ENCODE data around the gene ZNF138. TPM values are rescaled to one million over a fixed set of nuclear protein-coding genes. Genes with fewer than 3 reads are reported as not detected.
"Not testable (repeated sequence)": the region's sequence is repeated elsewhere in the genome, so short reads cannot be mapped to it uniquely, and the experiment has no call there.

The ZNF138 gene
- polyA plus RNA-seq, 1 experiment, result 4.2 TPM

DNA sequence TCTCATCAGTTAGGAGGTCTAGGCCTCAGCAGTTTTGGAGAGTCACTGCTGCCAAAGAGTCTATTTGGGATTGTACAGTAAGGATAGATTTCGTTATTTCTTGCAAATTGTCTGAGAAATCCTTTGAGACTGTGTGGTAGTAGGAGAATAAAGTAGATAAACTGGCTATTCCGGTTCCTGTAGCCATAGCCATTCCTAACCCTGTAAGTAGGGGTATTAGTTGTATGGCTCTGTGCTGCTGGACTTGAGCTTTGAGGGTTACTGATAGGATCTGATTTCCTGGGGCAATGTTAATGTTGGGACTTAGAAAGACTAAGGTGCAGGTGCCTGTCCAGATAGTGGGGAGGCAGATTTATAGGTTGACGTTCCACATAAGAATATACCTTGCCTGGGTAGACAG is 36.1 kb upstream of the ZNF138 start:
- DNase-seq (ENCODE audit: low read depth, low spot score), result no peak
- Histone ChIP-seq H3K27ac (ENCODE audit: low read depth, low read length) (no peak overlapping the region), H3K4me3 (ENCODE audit: low read depth, low read length) (no peak overlapping the region), H3K9me3 (ENCODE audit: control insufficient read depth, insufficient read depth, low read length) (no peaks in the 10 kb centered on the region; the same call in 1 of the 2 replicates), H3K27me3 (ENCODE audit: control insufficient read depth, insufficient read depth, low read length) (no peaks in the 10 kb centered on the region)
- TF ChIP-seq, protein P1, sequence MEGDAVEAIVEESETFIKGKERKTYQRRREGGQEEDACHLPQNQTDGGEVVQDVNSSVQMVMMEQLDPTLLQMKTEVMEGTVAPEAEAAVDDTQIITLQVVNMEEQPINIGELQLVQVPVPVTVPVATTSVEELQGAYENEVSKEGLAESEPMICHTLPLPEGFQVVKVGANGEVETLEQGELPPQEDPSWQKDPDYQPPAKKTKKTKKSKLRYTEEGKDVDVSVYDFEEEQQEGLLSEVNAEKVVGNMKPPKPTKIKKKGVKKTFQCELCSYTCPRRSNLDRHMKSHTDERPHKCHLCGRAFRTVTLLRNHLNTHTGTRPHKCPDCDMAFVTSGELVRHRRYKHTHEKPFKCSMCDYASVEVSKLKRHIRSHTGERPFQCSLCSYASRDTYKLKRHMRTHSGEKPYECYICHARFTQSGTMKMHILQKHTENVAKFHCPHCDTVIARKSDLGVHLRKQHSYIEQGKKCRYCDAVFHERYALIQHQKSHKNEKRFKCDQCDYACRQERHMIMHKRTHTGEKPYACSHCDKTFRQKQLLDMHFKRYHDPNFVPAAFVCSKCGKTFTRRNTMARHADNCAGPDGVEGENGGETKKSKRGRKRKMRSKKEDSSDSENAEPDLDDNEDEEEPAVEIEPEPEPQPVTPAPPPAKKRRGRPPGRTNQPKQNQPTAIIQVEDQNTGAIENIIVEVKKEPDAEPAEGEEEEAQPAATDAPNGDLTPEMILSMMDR (IDR thresholded peaks at IDR 0.05; ENCODE audit: low read depth, low read length), result no peak
- CTCF ChIA-PET, result no interaction called here
- POLR2A ChIA-PET, result no interaction called here

DNA sequence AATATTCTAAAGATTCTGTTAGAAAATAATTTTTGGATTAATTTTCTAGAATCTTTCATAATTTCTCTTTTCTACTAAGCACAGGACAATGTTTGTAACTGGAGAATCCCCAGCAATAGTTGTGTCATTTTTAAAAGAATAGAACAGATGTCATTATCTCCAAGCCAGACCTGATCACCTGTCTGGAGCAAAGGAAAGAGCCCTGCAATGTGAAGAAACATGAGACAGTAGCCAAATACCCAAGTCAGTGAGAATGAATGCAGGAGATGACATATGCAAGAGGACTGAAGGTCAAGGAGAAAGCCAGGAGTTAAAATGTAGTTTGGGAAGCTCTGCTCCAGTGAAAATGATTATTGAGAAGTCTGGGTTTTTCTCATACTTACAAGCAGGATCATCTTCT is 25.4 kb upstream of the ZNF138 start:
- H3K4me3 ChIP-seq (ENCODE audit: low read depth, low read length), result no peak overlapping the region
- CTCF ChIA-PET, result no interaction called here
- POLR2A ChIA-PET, result no interaction called here
- H3K27me3 ChIP-seq (ENCODE audit: control insufficient read depth, insufficient read depth, low read length), result no peaks in the 10 kb centered on the region
- TF ChIP-seq, protein P1 (IDR thresholded peaks at IDR 0.05; ENCODE audit: low read depth, low read length), result no peak
- no peaks in the 10 kb centered on the region for H3K9me3 ChIP-seq (ENCODE audit: control insufficient read depth, insufficient read depth, low read length)
- H3K27ac ChIP-seq (ENCODE audit: low read depth, low read length), result no peak overlapping the region
- no peak for DNase-seq (ENCODE audit: low read depth, low spot score)

DNA sequence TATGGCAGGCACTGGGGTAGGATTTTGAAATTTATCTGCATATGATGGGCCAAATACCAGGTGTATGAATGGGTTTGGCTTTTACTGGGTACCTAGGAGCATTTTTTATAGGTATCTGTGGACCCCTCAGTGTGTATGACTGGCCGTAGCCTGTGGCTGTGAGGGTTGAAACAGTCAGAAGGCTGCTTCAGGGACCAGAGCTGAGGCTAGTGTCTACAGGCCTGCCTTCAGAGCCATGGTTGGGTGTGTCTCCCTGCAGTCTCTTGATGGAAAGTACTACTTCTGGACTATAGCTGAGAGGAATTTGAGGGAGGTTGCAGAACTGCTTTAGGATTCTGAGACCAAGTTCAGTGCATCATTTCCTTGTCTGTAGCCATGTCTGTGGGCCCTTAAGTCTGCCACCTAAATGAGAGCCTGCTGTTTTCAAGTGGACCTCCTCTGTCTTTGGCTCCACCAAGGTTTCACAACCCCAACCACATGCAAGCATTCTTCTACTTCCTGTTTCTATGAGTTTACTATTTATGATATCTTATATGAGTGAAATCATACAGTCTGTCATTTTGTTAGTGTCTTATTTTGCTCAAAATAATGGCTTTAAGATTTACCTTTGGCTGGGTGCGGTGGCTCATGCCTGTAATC is 19.9 kb upstream of the ZNF138 start:
- Histone ChIP-seq H3K9me3 (ENCODE audit: control insufficient read depth, insufficient read depth, low read length) (no peaks in the 10 kb centered on the region), H3K27ac (ENCODE audit: low read depth, low read length) (no peak overlapping the region), H3K27me3 (ENCODE audit: control insufficient read depth, insufficient read depth, low read length) (no peaks in the 10 kb centered on the region), H3K4me3 (ENCODE audit: low read depth, low read length) (no peak overlapping the region)
- DNase-seq (ENCODE audit: low read depth, low spot score), result no peak
- ChIA-PET POLR2A (no interaction called here), CTCF (no interaction called here)
- TF ChIP-seq, protein P1 (IDR thresholded peaks at IDR 0.05; ENCODE audit: low read depth, low read length), result no peak

DNA sequence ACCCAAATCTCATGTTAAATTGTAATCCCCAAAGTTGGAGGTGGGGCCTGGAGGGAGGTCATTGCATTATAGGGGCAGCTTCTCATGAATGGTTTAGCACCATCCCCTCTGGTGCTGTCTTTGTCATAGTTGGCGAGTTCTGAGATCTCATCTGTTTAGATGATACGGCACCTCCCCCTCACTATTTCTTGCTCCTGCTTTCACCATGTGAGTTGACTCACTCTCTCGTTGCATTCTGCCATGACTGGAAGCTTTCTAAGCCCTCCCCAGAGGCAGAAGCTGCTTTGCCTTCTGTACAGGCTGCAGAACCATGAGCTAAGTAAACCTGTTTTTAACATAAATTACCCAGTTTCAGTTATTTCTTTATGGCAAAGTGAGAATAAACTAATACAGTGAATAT is 18.9 kb upstream of the ZNF138 start:
- no peak overlapping the region for H3K27ac ChIP-seq (ENCODE audit: low read depth, low read length)
- TF ChIP-seq, protein P1 (IDR thresholded peaks at IDR 0.05; ENCODE audit: low read depth, low read length), result no peak
- no peak overlapping the region for H3K4me3 ChIP-seq (ENCODE audit: low read depth, low read length)
- CTCF ChIA-PET, result no interaction called here
- peaks cover 6% of the 10 kb centered on the region; the same call in 1 of the 2 replicates for H3K9me3 ChIP-seq (ENCODE audit: control insufficient read depth, insufficient read depth, low read length)
- POLR2A ChIA-PET, result interaction anchor here (0.7 kb wide), 1 partner anchor 200 kb away, joined by 5 read pairs; no protein-coding TSS in a partner anchor
- no peak for DNase-seq (ENCODE audit: low read depth, low spot score)
- H3K27me3 ChIP-seq (ENCODE audit: control insufficient read depth, insufficient read depth, low read length), result no peaks in the 10 kb centered on the region

DNA sequence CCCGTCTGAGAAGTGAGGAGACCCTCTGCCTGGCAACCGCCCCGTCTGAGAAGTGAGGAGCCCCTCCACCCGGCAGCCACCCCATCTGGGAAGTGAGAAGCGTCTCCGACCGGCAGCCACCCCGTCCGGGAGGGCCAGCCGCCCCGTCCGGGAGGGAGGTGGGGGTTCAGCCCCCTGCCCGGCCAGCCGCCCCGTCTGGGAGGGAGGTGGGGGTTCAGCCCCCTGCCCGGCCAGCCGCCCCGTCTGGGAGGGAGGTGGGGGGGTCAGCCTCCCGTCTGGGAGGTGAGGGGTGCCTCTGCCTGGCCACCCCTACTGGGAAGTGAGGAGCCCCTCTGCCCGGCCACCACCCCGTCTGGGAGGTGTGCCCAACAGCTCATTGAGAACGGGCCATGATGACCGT is 9.4 kb upstream of the ZNF138 start:
- CTCF ChIA-PET; H3K4me3 ChIP-seq (ENCODE audit: low read depth, low read length); H3K27me3 ChIP-seq (ENCODE audit: control insufficient read depth, insufficient read depth, low read length); H3K27ac ChIP-seq (ENCODE audit: low read depth, low read length); POLR2A ChIA-PET; DNase-seq (ENCODE audit: low read depth, low spot score); H3K9me3 ChIP-seq (ENCODE audit: control insufficient read depth, insufficient read depth, low read length): not testable (repeated sequence)

Measured in AG04450 (cell line).